ENCODE results near the gene SBNO2.

The SBNO2 gene

GRCh38 chr19:1169411-1169791, 4.7 kb downstream of the SBNO2 start:
- in situ Hi-C loops (cut with HindIII; ENCODE audit: low sequenced_read_pairs) = no loop called here

- in situ Hi-C loops (cut with HindIII; ENCODE audit: low sequenced_read_pairs) = no loop called here
Measured at GRCh38 chr19:1168572-1169410, 5.3 kb downstream of the SBNO2 start.

GRCh38 chr19:1167687-1168571, 6.1 kb downstream of the SBNO2 start:
- in situ Hi-C loops (cut with HindIII; ENCODE audit: low sequenced_read_pairs) = no loop called here

DNA sequence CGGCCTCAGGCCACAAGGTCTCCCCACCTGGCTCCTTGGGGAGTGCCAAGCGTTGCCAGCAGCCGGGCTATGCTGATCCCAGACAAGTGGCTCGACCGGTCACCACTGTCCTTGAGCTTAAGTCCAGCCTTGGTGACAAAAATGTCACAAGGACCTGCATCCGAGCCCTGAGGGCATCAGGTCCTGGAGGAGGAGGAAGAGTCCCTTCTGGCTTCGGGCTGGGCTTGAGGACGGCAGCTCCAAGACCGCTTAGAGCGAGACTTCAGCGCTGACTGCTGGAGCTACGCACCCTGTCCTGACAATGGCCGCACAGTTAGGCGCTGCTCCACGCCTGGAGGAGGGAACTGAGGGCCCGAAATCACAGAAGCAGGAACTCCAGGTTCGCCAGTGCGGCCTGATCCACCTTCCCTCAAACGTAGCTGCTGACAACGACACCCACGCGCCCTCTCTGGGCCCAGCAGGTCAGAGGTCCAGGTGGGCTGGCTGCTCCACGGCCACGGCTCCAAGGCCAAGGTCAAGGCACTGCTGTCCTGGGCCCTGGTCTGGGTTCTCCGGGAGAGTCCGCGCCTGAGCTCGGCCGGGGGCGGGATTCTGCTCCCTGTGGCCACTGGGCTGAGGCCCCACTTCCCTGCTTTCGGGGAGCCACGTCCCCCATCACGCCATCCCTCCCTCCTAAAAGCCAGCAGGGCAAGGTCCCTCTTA, 7.0 kb downstream of the SBNO2 start:
- in situ Hi-C loops (cut with HindIII; ENCODE audit: low sequenced_read_pairs) = no loop called here

GRCh38 chr19:1164684-1165531, 9.2 kb downstream of the SBNO2 start:
- in situ Hi-C loops (cut with HindIII; ENCODE audit: low sequenced_read_pairs) = no loop called here

- in situ Hi-C loops (cut with HindIII; ENCODE audit: low sequenced_read_pairs) = no loop called here
Measured at GRCh38 chr19:1163934-1164683, 10.0 kb downstream of the SBNO2 start.

GRCh38 chr19:1163283-1163933, 10.7 kb downstream of the SBNO2 start:
- in situ Hi-C loops (cut with HindIII; ENCODE audit: low sequenced_read_pairs) = no loop called here

DNA sequence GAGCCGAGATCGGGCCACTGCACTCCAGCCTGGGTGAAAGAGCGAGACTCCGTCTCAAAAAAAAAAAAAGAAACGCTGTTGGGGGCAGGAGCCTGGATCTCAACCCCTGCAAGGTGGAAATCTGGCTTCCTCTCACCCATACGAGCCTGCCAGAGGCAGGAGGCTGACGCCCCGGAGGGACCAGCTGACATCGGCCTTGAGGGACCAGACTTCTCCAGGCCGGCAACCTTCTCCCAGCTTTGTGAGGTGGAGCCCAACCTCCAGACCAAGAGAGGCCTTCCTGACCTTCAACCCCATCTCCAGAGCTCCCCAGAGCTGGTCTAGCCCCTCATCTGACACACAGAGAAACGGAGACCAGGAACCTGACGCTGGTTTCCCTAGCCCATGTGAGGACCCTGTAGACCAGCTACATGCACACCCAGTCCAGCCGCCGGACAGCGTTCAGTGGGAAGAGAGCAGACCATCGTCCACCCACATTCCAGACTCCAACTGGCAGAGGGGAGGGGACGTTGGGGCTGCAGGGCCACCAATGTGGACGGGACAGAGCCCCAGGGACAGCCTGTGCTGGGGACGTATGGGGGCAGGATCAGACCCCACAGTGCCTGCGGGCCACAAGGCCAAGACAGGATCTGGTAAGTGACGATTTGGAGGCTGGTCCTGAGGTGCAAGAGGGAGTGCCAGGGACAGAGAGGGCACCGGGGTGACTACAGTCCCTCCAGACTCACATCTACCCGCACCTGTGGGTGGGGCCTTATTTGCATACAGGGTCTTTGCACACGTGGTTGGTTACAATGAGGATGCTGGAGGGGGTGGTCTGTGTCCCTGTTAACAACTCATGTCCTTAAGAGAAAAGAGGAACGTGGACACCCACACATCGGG, 11.4 kb downstream of the SBNO2 start:
- in situ Hi-C loops (cut with HindIII; ENCODE audit: low sequenced_read_pairs) = no loop called here

DNA sequence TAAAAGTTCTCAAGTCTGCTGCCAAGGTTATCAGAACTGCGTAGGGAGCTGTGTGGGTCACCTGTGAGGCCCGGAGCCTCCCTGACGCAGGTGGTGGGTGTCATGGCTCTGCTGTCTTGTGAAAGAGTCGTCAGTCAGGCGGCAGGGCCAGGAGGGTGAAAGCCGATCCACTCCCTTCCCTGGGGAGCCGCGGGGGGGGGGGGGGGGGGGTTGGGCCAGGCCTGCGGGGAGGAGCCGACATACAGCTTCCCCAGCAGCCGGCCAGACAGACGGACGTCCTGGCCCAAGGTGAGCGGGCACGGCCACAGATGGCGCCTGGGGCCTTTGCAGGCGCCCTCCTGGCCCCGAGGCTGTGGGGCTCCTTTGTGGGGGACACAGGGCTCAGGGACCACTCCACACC, 12.4 kb downstream of the SBNO2 start:
- in situ Hi-C loops (cut with HindIII; ENCODE audit: low sequenced_read_pairs) = no loop called here

- in situ Hi-C loops (cut with HindIII; ENCODE audit: low sequenced_read_pairs) = no loop called here
Measured at GRCh38 chr19:1159864-1160595, 14.0 kb downstream of the SBNO2 start.

GRCh38 chr19:1158885-1159448, 15.1 kb downstream of the SBNO2 start:
- in situ Hi-C loops (cut with HindIII; ENCODE audit: low sequenced_read_pairs) = no loop called here

GRCh38 chr19:1157931-1158884, 15.9 kb downstream of the SBNO2 start:
- in situ Hi-C loops (cut with HindIII; ENCODE audit: low sequenced_read_pairs) = no loop called here

DNA sequence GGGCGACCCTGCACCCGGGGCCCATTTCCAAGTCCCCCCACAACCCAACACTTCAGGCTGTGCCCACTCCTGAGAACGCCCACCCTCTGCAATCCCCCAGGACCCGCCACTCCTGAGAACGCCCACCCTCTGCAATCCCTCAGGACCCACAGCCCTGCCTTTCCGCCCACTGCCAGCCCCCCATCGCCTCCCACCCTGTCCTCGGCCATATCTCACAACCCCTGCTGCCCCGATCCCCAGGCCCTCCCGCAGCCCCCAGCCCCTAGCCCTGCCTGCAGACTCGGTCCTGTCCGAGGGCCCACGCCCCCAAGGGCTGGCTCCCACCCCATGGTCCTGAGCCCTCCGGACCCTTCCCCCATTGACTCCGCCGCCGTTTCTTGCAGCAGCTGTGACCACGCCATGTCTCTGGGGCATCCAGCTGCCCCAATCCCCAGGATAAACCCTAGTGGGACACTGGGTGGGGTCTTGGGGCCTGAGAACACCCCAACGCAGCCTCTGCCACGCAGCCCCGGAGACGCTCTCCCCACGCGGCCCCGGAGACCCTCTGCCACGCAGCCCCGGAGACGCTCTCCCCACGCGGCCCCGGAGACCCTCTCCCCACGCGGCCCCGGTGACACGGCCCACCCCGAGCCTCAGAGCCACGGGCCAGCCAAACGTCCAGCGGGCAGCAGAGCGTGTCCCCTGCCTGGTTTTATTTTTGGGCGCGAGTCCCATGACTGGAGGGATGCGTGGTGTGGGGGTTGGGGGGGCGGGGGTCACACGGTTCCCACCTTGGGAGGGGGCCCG, 17.0 kb downstream of the SBNO2 start:
- in situ Hi-C loops (cut with HindIII; ENCODE audit: low sequenced_read_pairs) = no loop called here

DNA sequence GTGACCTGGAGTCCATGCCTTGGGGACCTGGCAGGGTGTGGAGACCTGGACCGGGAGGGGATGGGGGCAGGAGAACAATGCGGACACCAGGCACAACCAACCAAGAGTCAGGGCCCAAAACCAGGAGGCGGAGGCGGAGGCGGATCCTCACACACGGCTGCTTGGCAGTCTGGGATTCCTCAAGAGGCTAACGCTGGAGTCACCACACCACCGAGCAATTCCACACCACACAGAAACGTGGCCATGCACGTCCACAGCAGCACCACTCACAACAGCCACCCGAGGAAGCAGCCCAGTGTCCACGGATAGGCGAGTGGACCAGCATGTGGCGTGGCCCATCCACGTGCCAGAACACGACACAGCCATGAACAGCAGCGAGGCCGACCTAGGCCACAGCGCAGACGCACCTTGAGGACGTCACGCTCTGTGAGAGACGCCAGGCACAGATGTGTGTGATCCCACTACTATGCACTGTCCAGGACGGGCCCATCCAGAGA, 17.7 kb downstream of the SBNO2 start:
- in situ Hi-C loops (cut with HindIII; ENCODE audit: low sequenced_read_pairs) = no loop called here
